ENCODE results near the gene MSX1. TPM values are rescaled to one million over a fixed set of nuclear protein-coding genes. Genes with fewer than 3 reads are reported as not detected.

MSX1 gene
- total and polyA plus RNA-seq, 2 experiments from 2014 or later: 0.61 TPM; not detected in 1

- Histone ChIP-seq H3K4me1 (ENCODE audit: insufficient read depth) (peaks cover 4% of the 10 kb centered on the region), H3K9me2 (ENCODE audit: insufficient read depth) (no peaks in the 10 kb centered on the region), H3K4me3 (no peak overlapping the region), H3K36me3 (ENCODE audit: insufficient read depth) (no peaks in the 10 kb centered on the region), H4K20me1 (replicated peaks; ENCODE audit: insufficient read depth) (peaks cover 1% of the 10 kb centered on the region), H3K79me2 (replicated peaks; ENCODE audit: insufficient read depth) (no peaks in the 10 kb centered on the region), H3F3A (replicated peaks; ENCODE audit: low read depth) (0 out of 2 replicates have a peak, but pooled peaks cover 3% of the 10 kb centered on the region), H3K27ac (ENCODE audit: low read depth) (no peak overlapping the region), H2AFZ (no peak overlapping the region), H3K4me2 (no peak overlapping the region), H3K27me3 (ENCODE audit: insufficient read depth) (peaks cover 78% of the 10 kb centered on the region)
- no peak for ATAC-seq
- DNase-seq (ENCODE audit: low spot score): no peak
- TF ChIP-seq ETS1 (IDR thresholded peaks at IDR 0.05) (no peak), CTCF (conservative IDR thresholded peaks at IDR 0.05; ENCODE audit: low read depth in 2 of 2) (no peak), ZNF114 (CRISPR knock-in tag; IDR thresholded peaks at IDR 0.05) (no peak), POLR2AphosphoS5 (IDR thresholded peaks at IDR 0.05; ENCODE audit: low read depth) (no peak), REST (IDR thresholded peaks at IDR 0.05; ENCODE audit: unreplicated experiment) (no peak), NANOG (IDR thresholded peaks at IDR 0.05; ENCODE audit: borderline replicate concordance) (no peak), ZNF331 (CRISPR knock-in tag; IDR thresholded peaks at IDR 0.05; ENCODE audit: low read depth) (no peak)
- Mint-ChIP-seq H3K27me3 (ENCODE audit: insufficient read depth, low read depth, poor library complexity) (peaks cover 59% of the 10 kb centered on the region), H3K4me1 (peaks cover 8% of the 10 kb centered on the region; the same call in 2 of the 3 replicates), H3K9me3 (0 out of 3 replicates have a peak, but pooled peaks cover 2% of the 10 kb centered on the region), H3K27ac (no peak overlapping the region), H3K36me3 (ENCODE audit: low read depth) (no peaks in the 10 kb centered on the region), H3K4me3 (no peak overlapping the region)
Measured at GRCh38 chr4:4848540-4848939, 10.9 kb upstream of the MSX1 start.

DNA sequence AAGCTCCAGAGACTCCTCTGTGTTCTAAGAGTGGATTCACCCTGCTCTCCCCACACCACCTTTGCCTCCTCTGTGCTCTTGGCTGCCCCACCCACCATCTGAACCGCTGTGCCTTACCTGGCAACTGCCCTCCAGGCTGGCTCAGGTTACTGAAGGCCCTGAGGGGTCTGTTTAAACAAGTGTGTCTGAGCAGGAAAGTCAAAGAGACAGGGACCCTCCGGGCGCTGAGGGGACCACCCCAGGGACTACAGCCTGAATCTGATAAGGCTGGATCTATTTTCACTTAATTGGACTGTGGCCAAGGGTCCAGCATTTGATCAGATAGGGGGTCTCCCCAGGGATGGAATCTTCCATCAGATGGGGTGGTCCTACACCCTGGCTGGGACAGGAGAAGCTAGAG is 10.4 kb upstream of the MSX1 start:
- Mint-ChIP-seq H3K4me3 (no peak overlapping the region), H3K4me1 (peaks cover 9% of the 10 kb centered on the region; the same call in 2 of the 3 replicates), H3K9me3 (peaks cover 3% of the 10 kb centered on the region; the same call in 1 of the 3 replicates), H3K36me3 (ENCODE audit: low read depth) (no peaks in the 10 kb centered on the region), H3K27ac (no peak overlapping the region), H3K27me3 (ENCODE audit: insufficient read depth, low read depth, poor library complexity) (peaks cover 64% of the 10 kb centered on the region)
- H3K4me3 ChIP-seq: no peak overlapping the region
- H3F3A ChIP-seq (replicated peaks; ENCODE audit: low read depth): 0 out of 2 replicates have a peak, but pooled peaks cover 3% of the 10 kb centered on the region
- H3K4me2 ChIP-seq: no peak overlapping the region
- H2AFZ ChIP-seq: no peak overlapping the region
- ATAC-seq (no peak), DNase-seq (ENCODE audit: low spot score) (no peak)
- peaks cover 83% of the 10 kb centered on the region for H3K27me3 ChIP-seq (ENCODE audit: insufficient read depth)
- no peak overlapping the region for H3K27ac ChIP-seq (ENCODE audit: low read depth)
- H4K20me1 ChIP-seq (replicated peaks; ENCODE audit: insufficient read depth): peaks cover 6% of the 10 kb centered on the region
- no peaks in the 10 kb centered on the region for H3K79me2 ChIP-seq (replicated peaks; ENCODE audit: insufficient read depth)
- H3K9me2 ChIP-seq (ENCODE audit: insufficient read depth): no peaks in the 10 kb centered on the region
- H3K36me3 ChIP-seq (ENCODE audit: insufficient read depth): no peaks in the 10 kb centered on the region
- H3K4me1 ChIP-seq (ENCODE audit: insufficient read depth): peaks cover 5% of the 10 kb centered on the region
- TF ChIP-seq ZNF331 (CRISPR knock-in tag; IDR thresholded peaks at IDR 0.05; ENCODE audit: low read depth): no peak
- TF ChIP-seq ZNF462 (CRISPR knock-in tag; IDR thresholded peaks at IDR 0.05): no peak
- TF ChIP-seq NANOG (IDR thresholded peaks at IDR 0.05; ENCODE audit: borderline replicate concordance): no peak
- TF ChIP-seq JUNB (IDR thresholded peaks at IDR 0.05; ENCODE audit: unreplicated experiment): no peak
- no peak for TF ChIP-seq ZNF114 (CRISPR knock-in tag; IDR thresholded peaks at IDR 0.05)

All from GM23338 (cell line).